GM12878 (cell line): ENCODE results near the gene SET. TPM values are rescaled to one million over a fixed set of nuclear protein-coding genes. Genes with fewer than 3 reads are reported as not detected.

Source experiments
- ATAC-seq: fragments of 200-7000 bp; cut with Tn5 transposase; 3 replicates; pipeline ENCODE4 v1.9.1; 2020; ENCODE audit warnings: mild to moderate bottlenecking, moderate library complexity
- BruUV-seq: library from RNA; stranded (reverse); fragments of 400-500 nt; replicated peaks from 2 replicates; lab custom pipeline; 2021; lab: Mats Ljungman, UMichigan
- CTCF ChIA-PET: fragments of 300-600 bp; sonication (Branson Sonifier 250); formaldehyde crosslinking; extraction: SDS; loops from one replicate; lab custom pipeline; 2021; ENCODE audit warnings: inconsistent platforms; lab: Yijun Ruan, JAX
- POLR2A ChIA-PET: fragments of 350-600 bp; formaldehyde crosslinking; extraction: SDS; loops from one replicate; lab custom pipeline; 2021; ENCODE audit warnings: inconsistent platforms; lab: Charles Lee
- RAD21 ChIA-PET: fragments of 300-600 bp; sonication (Branson Sonifier 250); formaldehyde crosslinking; loops from one replicate; lab custom pipeline; 2023; ENCODE audit warnings: antibody characterized with exemption; ENCODE audit not compliant: unreplicated experiment; lab: Charles Lee
- SMC1A ChIA-PET: fragments of 300-600 bp; sonication (Branson Sonifier 250); formaldehyde crosslinking; loops from one replicate; lab custom pipeline; 2023; ENCODE audit not compliant: unreplicated experiment, uncharacterized antibody; lab: Charles Lee
- DNase-seq: peaks from one replicate; pipeline ENCODE4 v3.0.0-alpha.2; 2011; ENCODE audit warnings: low read depth, low spot score
- FAIRE-seq: peaks from 3 replicates; lab custom pipeline; 2011; peaks lifted over from hg19 to GRCh38; lab: Jason Lieb, UNC
- H2AFZ ChIP-seq: 2 replicates; pipeline ENCODE4 v1.6.0; 2011; ENCODE audit warnings: low read depth, low read length, control low read depth; ENCODE audit not compliant: control insufficient read depth
- H3K27ac ChIP-seq: 2 replicates; pipeline ENCODE4 v1.5.1; 2011; ENCODE audit warnings: control low read depth; ENCODE audit not compliant: control insufficient read depth, insufficient read depth
- H3K27me3 ChIP-seq, 2 experiments: replicated peaks in 1 of 2; 2 replicates each; pipeline versions ENCODE4 v1.6.0 to v1.6.1; 2011; ENCODE audit warnings: low read length in 1 of 2; ENCODE audit not compliant: control insufficient read depth in 2 of 2, insufficient read depth in 2 of 2
- H3K36me3 ChIP-seq, 2 experiments: 2 replicates each; pipeline ENCODE4 v1.5.1; 2011; ENCODE audit warnings: low read length in 1 of 2; ENCODE audit not compliant: control insufficient read depth in 2 of 2, insufficient read depth in 2 of 2
- H3K4me1 ChIP-seq: 2 replicates; pipeline ENCODE4 v1.6.1; 2011; ENCODE audit warnings: mild to moderate bottlenecking, low read length, moderate library complexity, mixed read lengths; ENCODE audit not compliant: control insufficient read depth, insufficient read depth
- H3K4me2 ChIP-seq: 2 replicates; pipeline ENCODE4 v1.6.0; 2011; ENCODE audit warnings: control low read depth; ENCODE audit not compliant: control insufficient read depth, insufficient read depth
- H3K4me3 ChIP-seq: fragments of 200-600 bp; sonication (generic); 2 replicates; pipeline ENCODE4 v1.5.1; 2016
- H3K79me2 ChIP-seq: 2 replicates; pipeline ENCODE4 v1.6.0; 2011; ENCODE audit warnings: low read length; ENCODE audit not compliant: control insufficient read depth, insufficient read depth
- H3K9ac ChIP-seq: 2 replicates; pipeline ENCODE4 v1.8.0; 2011; ENCODE audit warnings: low read length, control low read depth, mixed read lengths; ENCODE audit not compliant: control insufficient read depth, insufficient read depth
- H3K9me3 ChIP-seq: replicated peaks from 3 replicates; pipeline ENCODE4 v1.5.1; 2011; ENCODE audit warnings: mild to moderate bottlenecking, low read length; ENCODE audit not compliant: control insufficient read depth, insufficient read depth
- H4K20me1 ChIP-seq: 2 replicates; pipeline ENCODE4 v1.6.0; 2011; ENCODE audit not compliant: control insufficient read depth, insufficient read depth
- BACH1 ChIP-seq: fragments of 450-650 bp; IDR thresholded peaks from 2 replicates; pipeline ENCODE4 v1.6.1; 2017; ENCODE audit warnings: mild to moderate bottlenecking, borderline replicate concordance
- BHLHE40 ChIP-seq, 2 experiments: fragments of 450-650 bp in 1 of 2; IDR thresholded peaks; 2 replicates each; pipeline ENCODE4 v1.6.1; 2011 to 2017; ENCODE audit warnings: low read depth in 2 of 2, borderline replicate concordance in 1 of 2, improper control_type of control experiment in 1 of 2, low read length in 1 of 2, mild to moderate bottlenecking in 1 of 2
- BRCA1 ChIP-seq: IDR thresholded peaks from 2 replicates; pipeline ENCODE4 v1.6.1; 2011; ENCODE audit warnings: low read depth, low read length, improper control_type of control experiment
- CBX5 ChIP-seq: sonication (generic); IDR thresholded peaks from 2 replicates; pipeline ENCODE4 v1.6.1; 2016; ENCODE audit warnings: low read depth, moderate library complexity, mild to moderate bottlenecking, inconsistent platforms
- CREM ChIP-seq: IDR thresholded peaks from 2 replicates; pipeline ENCODE4 v1.6.1; 2014; ENCODE audit warnings: antibody characterized with exemption, low read depth
- DPF2 ChIP-seq: fragments of 450-650 bp; IDR thresholded peaks from 2 replicates; pipeline ENCODE4 v1.6.1; 2017; ENCODE audit warnings: mild to moderate bottlenecking
- GATAD2B ChIP-seq: fragments of 450-650 bp; conservative IDR thresholded peaks from 2 replicates; pipeline ENCODE4 v1.6.1; 2017; ENCODE audit warnings: low read depth, mild to moderate bottlenecking, moderate library complexity
- MTA2 ChIP-seq: fragments of 450-650 bp; IDR thresholded peaks from 2 replicates; pipeline ENCODE4 v1.6.1; 2016; ENCODE audit warnings: low read depth, mild to moderate bottlenecking, moderate library complexity
- NR2F1 ChIP-seq: fragments of 450-650 bp; conservative IDR thresholded peaks from 2 replicates; pipeline ENCODE4 v1.6.1; 2017; ENCODE audit warnings: mild to moderate bottlenecking
- POLR2A ChIP-seq: IDR thresholded peaks from 2 replicates; pipeline ENCODE4 v1.6.1; 2011; ENCODE audit warnings: low read depth, mild to moderate bottlenecking, low read length
- POLR2AphosphoS5 ChIP-seq: IDR thresholded peaks from 2 replicates; pipeline ENCODE4 v1.6.1; 2011; ENCODE audit warnings: mild to moderate bottlenecking, low read length, inconsistent platforms
- TAF1 ChIP-seq: IDR thresholded peaks from 2 replicates; pipeline ENCODE4 v1.6.1; 2011; ENCODE audit warnings: mild to moderate bottlenecking, low read depth, low read length, borderline replicate concordance
- TCF12 ChIP-seq: IDR thresholded peaks from 2 replicates; pipeline ENCODE4 v1.6.1; 2011; ENCODE audit warnings: low read depth, mild to moderate bottlenecking, low read length
- YY1 ChIP-seq: IDR thresholded peaks from 2 replicates; pipeline ENCODE4 v1.6.1; 2011; ENCODE audit warnings: low read depth, mild to moderate bottlenecking, low read length
- WGBS: methylation state at CpG from one replicate; pipeline ENCODE4 v1.1.6; 2016; ENCODE audit warnings: low lambda C conversion rate; ENCODE audit not compliant: insufficient replicate concordance, insufficient coverage; ENCODE audit errors: missing lambda C conversion rate; 5-methylcytosine and 5-hydroxymethylcytosine counted together
- in situ Hi-C: fragments of 300-500 bp; cut with MboI; formaldehyde crosslinking; loops from 9 replicates; pipeline ENCODE4 v1.14.3; 2018; ENCODE audit warnings: mixed read lengths
- intact Hi-C: fragments of 100-400 bp; cut with micrococcal nuclease; formaldehyde crosslinking; loops from one replicate; pipeline ENCODE4 v1.14.2; 2022; ENCODE audit not compliant: unreplicated experiment
- polyA plus RNA-seq, 11 experiments: library from polyadenylated mRNA; depleted of rRNA in 4 of 11; unstranded in 6 of 11; stranded (reverse) in 5 of 11; fragments of >200 nt; fragmentation: Nextera tagmentation in 4 of 11; fragmentation: Illumina TruSeq in 1 of 11; extraction: Ambion mirVana in 4 of 11; extraction: Trizol in 1 of 11; gene quantifications; 1 replicate in 1 of 11; 2 replicates in 10 of 11; pipeline versions ENCODE4 v1.2.1 to v1.2.3, GENCODE V29; 2011 to 2016; ENCODE audit warnings: inconsistent platforms in 2 of 11, missing spikeins in 2 of 11, low read depth in 1 of 11
- total RNA-seq, 4 experiments: library from RNA; depleted of rRNA in 3 of 4; stranded (reverse); fragments of >200 nt in 3 of 4; fragmentation: Illumina TruSeq in 1 of 4; extraction: Trizol in 1 of 4; gene quantifications; 2 replicates each; pipeline versions ENCODE4 v1.2.1 to v1.2.3, GENCODE V29; 2013 to 2021
- TF ChIP-seq, protein P1 (sequence below): IDR thresholded peaks from 2 replicates; pipeline ENCODE4 v1.6.1; 2012; ENCODE audit warnings: low read depth, low read length, improper control_type of control experiment
- TF ChIP-seq, protein P2 (sequence below): fragments of 450-650 bp; IDR thresholded peaks from 2 replicates; pipeline ENCODE4 v1.6.1; 2017; ENCODE audit warnings: mild to moderate bottlenecking, low read depth, inconsistent platforms; ENCODE audit not compliant: poor library complexity, severe bottlenecking
- TF ChIP-seq, protein P3 (sequence below): IDR thresholded peaks from 2 replicates; pipeline ENCODE4 v1.6.1; 2011; ENCODE audit warnings: borderline replicate concordance, low read depth, mild to moderate bottlenecking, moderate library complexity, low read length; ENCODE audit not compliant: insufficient read depth, poor library complexity, severe bottlenecking
- TF ChIP-seq, protein P4 (sequence below): IDR thresholded peaks from 2 replicates; pipeline ENCODE4 v1.6.1; 2012; ENCODE audit warnings: low read depth, low read length, improper control_type of control experiment

The SET gene
- total and polyA plus RNA-seq, 10 of the 15 experiments (the other 5 are each of a cell fraction or from before 2014, with no cell fraction given), result 284 to 706 (median 445) TPM

DNA sequence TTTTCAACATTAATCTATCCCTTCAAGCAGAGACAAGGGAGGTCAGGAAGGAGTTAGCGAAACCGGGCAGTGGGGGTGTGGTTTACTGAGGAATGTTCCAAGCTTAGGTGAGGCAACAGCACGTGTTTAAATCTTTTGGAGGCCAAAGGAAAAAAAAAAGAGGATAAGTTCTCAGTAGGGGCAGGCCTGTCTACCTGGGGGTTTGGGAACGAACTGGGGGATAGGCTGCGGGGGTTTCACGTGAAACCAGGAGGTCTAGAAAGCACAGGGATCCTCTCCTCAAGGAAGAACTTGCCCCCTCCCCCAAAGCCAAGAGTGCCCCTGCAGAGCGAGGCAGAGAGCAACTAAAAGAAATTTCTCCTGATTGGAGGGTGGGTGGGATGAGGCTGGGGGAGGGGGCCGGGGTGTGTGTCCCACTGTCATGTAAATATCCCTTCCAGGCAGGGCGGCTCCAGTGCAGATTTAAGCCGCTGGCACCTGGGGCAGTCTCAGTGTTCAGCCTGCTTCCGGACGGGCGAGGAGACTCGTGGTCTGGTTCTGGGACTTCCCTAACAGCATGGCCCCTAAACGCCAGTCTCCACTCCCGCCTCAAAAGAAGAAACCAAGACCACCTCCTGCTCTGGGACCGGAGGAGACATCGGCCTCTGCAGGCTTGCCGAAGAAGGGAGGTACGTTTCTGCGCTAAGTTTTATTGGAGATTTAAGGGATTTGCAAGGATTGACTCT, 5.5 kb upstream of the SET start:
- Histone ChIP-seq H3K36me3 (0 out of 4 replicates have a peak, but pooled peaks cover 0 to 4% of the 10 kb centered on the region in 2 experiments), H3K9me3 (no peaks in the 10 kb centered on the region), H3K4me1 (peaks cover 13% of the 10 kb centered on the region; the same call in 1 of the 2 replicates), H3K4me3 (peak overlapping the region; percentile 95), H3K4me2 (peak overlapping the region; percentile 93), H3K79me2 (peaks cover 70% of the 10 kb centered on the region), H4K20me1 (no peaks in the 10 kb centered on the region), H3K27me3 (no peaks in the 10 kb centered on the region), H2AFZ (peak overlapping the region; percentile 2; the same call in 1 of the 2 replicates), H3K9ac (peak overlapping the region; percentile 96), H3K27ac (peak overlapping the region; percentile 96)
- peak; percentile 78 for ATAC-seq
- in situ Hi-C loops (no loop called here), intact Hi-C loops (loop anchor here (2.0 to 10.0 kb wide), 2 partner anchors 41 to 129 kb away; partner anchors contain the start of gene SPTAN1)
- FAIRE-seq, result no peak
- DNase-seq, result no peak
- ChIA-PET POLR2A (interaction anchor here (0.9 to 2.8 kb wide), 17 partner anchors 7 to 178 kb away, joined by 3 to 33 read pairs (median 5); partner anchors contain the start of gene GLE1), CTCF (interaction anchor here (0.6 to 1.2 kb wide), 6 partner anchors 11 to 726 kb away, joined by 3 to 4 read pairs (median 3); no protein-coding TSS in a partner anchor), RAD21 (interaction anchor here (0.7 to 1.7 kb wide), 8 partner anchors 10 to 131 kb away, joined by 3 to 6 read pairs (median 4); partner anchors contain the start of genes SPTAN1 and ZDHHC12), SMC1A (interaction anchor here (0.9 to 3.0 kb wide), 9 partner anchors 8 to 146 kb away, joined by 3 to 12 read pairs (median 5); partner anchors contain the start of gene SPOUT1)
- BruUV-seq, result no TSS peak
- under 1% methylated on average over 18 of the region's 21 CpGs for WGBS
- TF ChIP-seq POLR2AphosphoS5 (peak; percentile 83; the same call in 1 of the 2 replicates), BRCA1 (no peak), NR2F1 (0 out of 2 replicates have a peak, but pooled peaks have one; percentile 9), CBX5 (no peak), GATAD2B (peak; percentile 28; the same call in 1 of the 2 replicates), BACH1 (0 out of 2 replicates have a peak, but pooled peaks have one; percentile 22), BHLHE40 (IDR thresholded peaks at IDR 0.05; ENCODE audit: borderline replicate concordance in 1 of 2, low read depth in 2 of 2, low read length in 1 of 2) (peak; percentile 35 to 46; a peak in 2 of 4 replicates), CREM (0 out of 2 replicates have a peak, but pooled peaks have one; percentile 3), YY1 (peak; percentile 85), MTA2 (no peak), TAF1 (peak; percentile 80), TCF12 (0 out of 2 replicates have a peak, but pooled peaks have one; percentile 25), POLR2A (peak; percentile 16; the same call in 1 of the 2 replicates), DPF2 (peak; percentile 23; the same call in 1 of the 2 replicates)
- TF ChIP-seq, protein P1, sequence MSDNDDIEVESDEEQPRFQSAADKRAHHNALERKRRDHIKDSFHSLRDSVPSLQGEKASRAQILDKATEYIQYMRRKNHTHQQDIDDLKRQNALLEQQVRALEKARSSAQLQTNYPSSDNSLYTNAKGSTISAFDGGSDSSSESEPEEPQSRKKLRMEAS, result peak; percentile 67
- TF ChIP-seq, protein P2, sequence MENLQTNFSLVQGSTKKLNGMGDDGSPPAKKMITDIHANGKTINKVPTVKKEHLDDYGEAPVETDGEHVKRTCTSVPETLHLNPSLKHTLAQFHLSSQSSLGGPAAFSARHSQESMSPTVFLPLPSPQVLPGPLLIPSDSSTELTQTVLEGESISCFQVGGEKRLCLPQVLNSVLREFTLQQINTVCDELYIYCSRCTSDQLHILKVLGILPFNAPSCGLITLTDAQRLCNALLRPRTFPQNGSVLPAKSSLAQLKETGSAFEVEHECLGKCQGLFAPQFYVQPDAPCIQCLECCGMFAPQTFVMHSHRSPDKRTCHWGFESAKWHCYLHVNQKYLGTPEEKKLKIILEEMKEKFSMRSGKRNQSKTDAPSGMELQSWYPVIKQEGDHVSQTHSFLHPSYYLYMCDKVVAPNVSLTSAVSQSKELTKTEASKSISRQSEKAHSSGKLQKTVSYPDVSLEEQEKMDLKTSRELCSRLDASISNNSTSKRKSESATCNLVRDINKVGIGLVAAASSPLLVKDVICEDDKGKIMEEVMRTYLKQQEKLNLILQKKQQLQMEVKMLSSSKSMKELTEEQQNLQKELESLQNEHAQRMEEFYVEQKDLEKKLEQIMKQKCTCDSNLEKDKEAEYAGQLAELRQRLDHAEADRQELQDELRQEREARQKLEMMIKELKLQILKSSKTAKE, result peak; percentile 12
- TF ChIP-seq, protein P3, sequence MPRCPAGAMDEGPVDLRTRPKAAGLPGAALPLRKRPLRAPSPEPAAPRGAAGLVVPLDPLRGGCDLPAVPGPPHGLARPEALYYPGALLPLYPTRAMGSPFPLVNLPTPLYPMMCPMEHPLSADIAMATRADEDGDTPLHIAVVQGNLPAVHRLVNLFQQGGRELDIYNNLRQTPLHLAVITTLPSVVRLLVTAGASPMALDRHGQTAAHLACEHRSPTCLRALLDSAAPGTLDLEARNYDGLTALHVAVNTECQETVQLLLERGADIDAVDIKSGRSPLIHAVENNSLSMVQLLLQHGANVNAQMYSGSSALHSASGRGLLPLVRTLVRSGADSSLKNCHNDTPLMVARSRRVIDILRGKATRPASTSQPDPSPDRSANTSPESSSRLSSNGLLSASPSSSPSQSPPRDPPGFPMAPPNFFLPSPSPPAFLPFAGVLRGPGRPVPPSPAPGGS, result no peak
- TF ChIP-seq, protein P4, sequence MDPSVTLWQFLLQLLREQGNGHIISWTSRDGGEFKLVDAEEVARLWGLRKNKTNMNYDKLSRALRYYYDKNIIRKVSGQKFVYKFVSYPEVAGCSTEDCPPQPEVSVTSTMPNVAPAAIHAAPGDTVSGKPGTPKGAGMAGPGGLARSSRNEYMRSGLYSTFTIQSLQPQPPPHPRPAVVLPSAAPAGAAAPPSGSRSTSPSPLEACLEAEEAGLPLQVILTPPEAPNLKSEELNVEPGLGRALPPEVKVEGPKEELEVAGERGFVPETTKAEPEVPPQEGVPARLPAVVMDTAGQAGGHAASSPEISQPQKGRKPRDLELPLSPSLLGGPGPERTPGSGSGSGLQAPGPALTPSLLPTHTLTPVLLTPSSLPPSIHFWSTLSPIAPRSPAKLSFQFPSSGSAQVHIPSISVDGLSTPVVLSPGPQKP, result 0 out of 2 replicates have a peak, but pooled peaks have one; percentile 6
